Measurements from ENCODE around the gene ANKMY1.

The ANKMY1 gene

GRCh38 chr2:240595381-240596079, 37.7 kb upstream of the ANKMY1 start:
- intact Hi-C loops (cut with DNase I): no loop called here
- peak in 5 of 10 donors; percentile 14 to 79 (median 75) for DNase-seq

- intact Hi-C loops (cut with DNase I): no loop called here
- DNase-seq: peak in 5 of 10 donors; percentile 9 to 86 (median 68)
These were observed 37.0 kb upstream of the ANKMY1 start for GRCh38 chr2:240594511-240595380.

GRCh38 chr2:240593703-240594451, 36.1 kb upstream of the ANKMY1 start:
- intact Hi-C loops (cut with DNase I): no loop called here
- DNase-seq: peak in 5 of 10 donors; percentile 8 to 76 (median 58)

- DNase-seq: peak in 9 of 10 donors; percentile 8 to 91 (median 53)
- intact Hi-C loops (cut with DNase I): no loop called here
These were observed 35.4 kb upstream of the ANKMY1 start for GRCh38 chr2:240593026-240593702.

- intact Hi-C loops (cut with DNase I): no loop called here
- peak in 4 of 10 donors; percentile 20 to 80 (median 66) for DNase-seq
These were observed 34.0 kb upstream of the ANKMY1 start for GRCh38 chr2:240591784-240592183.

- peak in 3 of 10 donors; percentile 2 to 35 (median 17) for DNase-seq
- intact Hi-C loops (cut with DNase I): no loop called here
These were observed 33.4 kb upstream of the ANKMY1 start for GRCh38 chr2:240591226-240591625.

- intact Hi-C loops (cut with DNase I): no loop called here
- peak in 5 of 10 donors; percentile 8 to 75 (median 29) for DNase-seq
These were observed 32.9 kb upstream of the ANKMY1 start for GRCh38 chr2:240590681-240591111.

GRCh38 chr2:240589850-240590525, 32.2 kb upstream of the ANKMY1 start:
- DNase-seq: peak in 4 of 10 donors; percentile 21 to 59 (median 32)
- intact Hi-C loops (cut with DNase I): no loop called here

- DNase-seq: peak in 4 of 10 donors; percentile 23 to 65 (median 32)
- intact Hi-C loops (cut with DNase I): no loop called here
These were observed 31.6 kb upstream of the ANKMY1 start for GRCh38 chr2:240589375-240589774.

- peak in 2 of 10 donors; percentile 5 to 31 for DNase-seq
- intact Hi-C loops (cut with DNase I): no loop called here
These were observed 30.9 kb upstream of the ANKMY1 start for GRCh38 chr2:240588669-240589068.

- intact Hi-C loops (cut with DNase I): no loop called here
- DNase-seq: peak in 2 of 10 donors; percentile 26 to 46
These were observed 30.3 kb upstream of the ANKMY1 start for GRCh38 chr2:240588006-240588655.

GRCh38 chr2:240586919-240587800, 29.4 kb upstream of the ANKMY1 start:
- DNase-seq: peak in 2 of 10 donors; percentile 35 to 83
- intact Hi-C loops (cut with DNase I): loop anchor here (1.0 kb wide), 1 partner anchor 26 kb away; no protein-coding TSS in a partner anchor

GRCh38 chr2:240586198-240586918, 28.6 kb upstream of the ANKMY1 start, which contains the start of gene CAPN10:
Gene CAPN10 (plus strand): TSS chr2:240586734. CDS start chr2:240586912, 178 bp downstream.
- intact Hi-C loops (cut with DNase I): loop anchor here (1.0 kb wide), 1 partner anchor 25 kb away; no protein-coding TSS in a partner anchor
- DNase-seq: peak; percentile 97 to 100 (median 99)

- DNase-seq: peak in 1 of 10 donors; percentile 41
- intact Hi-C loops (cut with DNase I): loop anchor here (1.0 kb wide), 1 partner anchor 24 kb away; no protein-coding TSS in a partner anchor
These were observed 28.0 kb upstream of the ANKMY1 start for GRCh38 chr2:240585681-240586197.

GRCh38 chr2:240585101-240585500, 27.3 kb upstream of the ANKMY1 start:
- DNase-seq: peak in 3 of 10 donors; percentile 10 to 48 (median 40)

GRCh38 chr2:240584486-240585031, 26.8 kb upstream of the ANKMY1 start:
- peak in 4 of 10 donors; percentile 10 to 26 (median 24) for DNase-seq
- intact Hi-C loops (cut with DNase I): no loop called here

More at GRCh38 chr2:240585101-240585500, 27.3 kb upstream of the ANKMY1 start:
- intact Hi-C loops (cut with DNase I): no loop called here
